SK-N-SH treated with all-trans-retinoic acid at 6 μM for 48 hours (cell line): ENCODE results near the gene CALCB.

Experiments used
- ATAC-seq: fragments of 200-7000 bp; cut with Tn5 transposase; 3 replicates; pipeline ENCODE4 v1.9.1; 2020; ENCODE audit warnings: mild to moderate bottlenecking, moderate library complexity
- ARNTL ChIP-seq: fragments of 450-650 bp; formaldehyde crosslinking; IDR thresholded peaks from 2 replicates; pipeline ENCODE4 v1.5.0; 2020; ENCODE audit warnings: low read depth, mild to moderate bottlenecking, moderate library complexity, borderline replicate concordance
- BACH2 ChIP-seq: fragments of 250-450 bp; sonication (Bioruptor Pico); IDR thresholded peaks from 2 replicates; pipeline ENCODE4 v1.9.0; 2021; ENCODE audit warnings: mild to moderate bottlenecking, borderline replicate concordance
- CSDC2 ChIP-seq: fragments of 250-450 bp; sonication (Bioruptor Pico); IDR thresholded peaks from 2 replicates; pipeline ENCODE4 v1.5.0; 2020; ENCODE audit warnings: mild to moderate bottlenecking, moderate library complexity
- GLIS3 ChIP-seq: fragments of 250-450 bp; sonication (Bioruptor Pico); IDR thresholded peaks from 2 replicates; pipeline ENCODE4 v1.5.0; 2020; ENCODE audit warnings: mild to moderate bottlenecking, moderate library complexity
- ISL1 ChIP-seq: fragments of 250-450 bp; sonication (Bioruptor Pico); IDR thresholded peaks from 2 replicates; pipeline ENCODE4 v2.1.2; 2022; ENCODE audit warnings: mild to moderate bottlenecking, moderate library complexity
- OSR1 ChIP-seq: fragments of 250-450 bp; sonication (Bioruptor Pico); IDR thresholded peaks from 2 replicates; pipeline ENCODE4 v1.8.0; 2022; ENCODE audit warnings: moderate library complexity, mild to moderate bottlenecking, inconsistent platforms
- POU6F1 ChIP-seq: fragments of 250-450 bp; sonication (Bioruptor Pico); IDR thresholded peaks from 2 replicates; pipeline ENCODE4 v1.8.0; 2021; ENCODE audit warnings: low read depth, mild to moderate bottlenecking, moderate library complexity, borderline replicate concordance
- RARB ChIP-seq: fragments of 250-450 bp; sonication (Bioruptor Pico); IDR thresholded peaks from 2 replicates; pipeline ENCODE4 v1.8.0; 2021; ENCODE audit warnings: mild to moderate bottlenecking, moderate library complexity
- SNAI2 ChIP-seq: fragments of 250-450 bp; sonication (Bioruptor Pico); IDR thresholded peaks from 2 replicates; pipeline ENCODE4 v1.5.0; 2020; ENCODE audit warnings: mild to moderate bottlenecking, moderate library complexity
- TCF4 ChIP-seq: fragments of 250-450 bp; sonication (Bioruptor Pico); IDR thresholded peaks from 2 replicates; pipeline ENCODE4 v1.8.0; 2021; ENCODE audit warnings: mild to moderate bottlenecking, moderate library complexity, borderline replicate concordance
- TSHZ2 ChIP-seq: fragments of 250-450 bp; sonication (Bioruptor Pico); IDR thresholded peaks from 2 replicates; pipeline ENCODE4 v1.5.0; 2020; ENCODE audit warnings: mild to moderate bottlenecking, moderate library complexity
- ZC3H10 ChIP-seq: fragments of 250-450 bp; sonication (Bioruptor Pico); IDR thresholded peaks from 2 replicates; pipeline ENCODE4 v1.5.1; 2021; ENCODE audit warnings: mild to moderate bottlenecking, moderate library complexity
- ZFP3 ChIP-seq: fragments of 250-450 bp; sonication (Bioruptor Pico); IDR thresholded peaks from 2 replicates; pipeline ENCODE4 v1.5.0; 2020; ENCODE audit warnings: mild to moderate bottlenecking, moderate library complexity
- ZFP30 ChIP-seq: fragments of 450-650 bp; formaldehyde crosslinking; IDR thresholded peaks from 2 replicates; pipeline ENCODE4 v1.5.0; 2022; ENCODE audit warnings: mild to moderate bottlenecking, moderate library complexity
- ZNF565 ChIP-seq: fragments of 450-650 bp; formaldehyde crosslinking; conservative IDR thresholded peaks from 2 replicates; pipeline ENCODE4 v1.5.0; 2020; ENCODE audit warnings: low read depth, mild to moderate bottlenecking, moderate library complexity
- ZNF70 ChIP-seq: fragments of 450-650 bp; formaldehyde crosslinking; IDR thresholded peaks from 2 replicates; pipeline ENCODE4 v1.5.0; 2020; ENCODE audit warnings: mild to moderate bottlenecking, moderate library complexity
- ZNF8 ChIP-seq: fragments of 450-650 bp; formaldehyde crosslinking; IDR thresholded peaks from 2 replicates; pipeline ENCODE4 v1.5.0; 2020; ENCODE audit warnings: mild to moderate bottlenecking, moderate library complexity
- TF ChIP-seq, protein P1 (sequence below): fragments of 250-450 bp; sonication (Bioruptor Pico); IDR thresholded peaks from 2 replicates; pipeline ENCODE4 v1.8.0; 2020; ENCODE audit warnings: mild to moderate bottlenecking, moderate library complexity, borderline replicate concordance
- TF ChIP-seq, protein P2 (sequence below): fragments of 250-450 bp; sonication (Bioruptor Pico); IDR thresholded peaks from 2 replicates; pipeline ENCODE4 v1.5.1; 2021; ENCODE audit warnings: mild to moderate bottlenecking, moderate library complexity
- TF ChIP-seq, protein P3 (sequence below): fragments of 250-450 bp; sonication (Bioruptor Pico); IDR thresholded peaks from 2 replicates; pipeline ENCODE4 v1.5.1; 2020; ENCODE audit warnings: low read depth, mild to moderate bottlenecking, moderate library complexity

The CALCB gene

GRCh38 chr11:15091625-15092024 lies 18.2 kb downstream of the CALCB start:
- TF ChIP-seq OSR1 (CRISPR knock-in tag) (no peak), RARB (CRISPR knock-in tag) (no peak), ZNF565 (CRISPR knock-in tag) (no peak), ZFP30 (CRISPR knock-in tag) (no peak), ZFP3 (no peak), TSHZ2 (no peak), ZNF70 (CRISPR knock-in tag) (no peak), ISL1 (CRISPR knock-in tag) (no peak), CSDC2 (CRISPR knock-in tag) (no peak), ZC3H10 (CRISPR knock-in tag) (no peak), BACH2 (CRISPR knock-in tag) (no peak), ARNTL (CRISPR knock-in tag) (no peak), SNAI2 (no peak), GLIS3 (no peak), POU6F1 (CRISPR knock-in tag) (no peak)
- TF ChIP-seq, protein P1, sequence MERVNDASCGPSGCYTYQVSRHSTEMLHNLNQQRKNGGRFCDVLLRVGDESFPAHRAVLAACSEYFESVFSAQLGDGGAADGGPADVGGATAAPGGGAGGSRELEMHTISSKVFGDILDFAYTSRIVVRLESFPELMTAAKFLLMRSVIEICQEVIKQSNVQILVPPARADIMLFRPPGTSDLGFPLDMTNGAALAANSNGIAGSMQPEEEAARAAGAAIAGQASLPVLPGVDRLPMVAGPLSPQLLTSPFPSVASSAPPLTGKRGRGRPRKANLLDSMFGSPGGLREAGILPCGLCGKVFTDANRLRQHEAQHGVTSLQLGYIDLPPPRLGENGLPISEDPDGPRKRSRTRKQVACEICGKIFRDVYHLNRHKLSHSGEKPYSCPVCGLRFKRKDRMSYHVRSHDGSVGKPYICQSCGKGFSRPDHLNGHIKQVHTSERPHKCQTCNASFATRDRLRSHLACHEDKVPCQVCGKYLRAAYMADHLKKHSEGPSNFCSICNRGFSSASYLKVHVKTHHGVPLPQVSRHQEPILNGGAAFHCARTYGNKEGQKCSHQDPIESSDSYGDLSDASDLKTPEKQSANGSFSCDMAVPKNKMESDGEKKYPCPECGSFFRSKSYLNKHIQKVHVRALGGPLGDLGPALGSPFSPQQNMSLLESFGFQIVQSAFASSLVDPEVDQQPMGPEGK (CRISPR knock-in tag) = no peak
- TF ChIP-seq, protein P2, sequence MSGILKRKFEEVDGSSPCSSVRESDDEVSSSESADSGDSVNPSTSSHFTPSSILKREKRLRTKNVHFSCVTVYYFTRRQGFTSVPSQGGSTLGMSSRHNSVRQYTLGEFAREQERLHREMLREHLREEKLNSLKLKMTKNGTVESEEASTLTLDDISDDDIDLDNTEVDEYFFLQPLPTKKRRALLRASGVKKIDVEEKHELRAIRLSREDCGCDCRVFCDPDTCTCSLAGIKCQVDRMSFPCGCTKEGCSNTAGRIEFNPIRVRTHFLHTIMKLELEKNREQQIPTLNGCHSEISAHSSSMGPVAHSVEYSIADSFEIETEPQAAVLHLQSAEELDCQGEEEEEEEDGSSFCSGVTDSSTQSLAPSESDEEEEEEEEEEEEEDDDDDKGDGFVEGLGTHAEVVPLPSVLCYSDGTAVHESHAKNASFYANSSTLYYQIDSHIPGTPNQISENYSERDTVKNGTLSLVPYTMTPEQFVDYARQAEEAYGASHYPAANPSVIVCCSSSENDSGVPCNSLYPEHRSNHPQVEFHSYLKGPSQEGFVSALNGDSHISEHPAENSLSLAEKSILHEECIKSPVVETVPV (CRISPR knock-in tag) = no peak
- TF ChIP-seq, protein P3, sequence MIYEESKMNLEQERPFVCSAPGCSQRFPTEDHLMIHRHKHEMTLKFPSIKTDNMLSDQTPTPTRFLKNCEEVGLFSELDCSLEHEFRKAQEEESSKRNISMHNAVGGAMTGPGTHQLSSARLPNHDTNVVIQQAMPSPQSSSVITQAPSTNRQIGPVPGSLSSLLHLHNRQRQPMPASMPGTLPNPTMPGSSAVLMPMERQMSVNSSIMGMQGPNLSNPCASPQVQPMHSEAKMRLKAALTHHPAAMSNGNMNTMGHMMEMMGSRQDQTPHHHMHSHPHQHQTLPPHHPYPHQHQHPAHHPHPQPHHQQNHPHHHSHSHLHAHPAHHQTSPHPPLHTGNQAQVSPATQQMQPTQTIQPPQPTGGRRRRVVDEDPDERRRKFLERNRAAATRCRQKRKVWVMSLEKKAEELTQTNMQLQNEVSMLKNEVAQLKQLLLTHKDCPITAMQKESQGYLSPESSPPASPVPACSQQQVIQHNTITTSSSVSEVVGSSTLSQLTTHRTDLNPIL (CRISPR knock-in tag) = no peak
- no peak for ATAC-seq

DNA sequence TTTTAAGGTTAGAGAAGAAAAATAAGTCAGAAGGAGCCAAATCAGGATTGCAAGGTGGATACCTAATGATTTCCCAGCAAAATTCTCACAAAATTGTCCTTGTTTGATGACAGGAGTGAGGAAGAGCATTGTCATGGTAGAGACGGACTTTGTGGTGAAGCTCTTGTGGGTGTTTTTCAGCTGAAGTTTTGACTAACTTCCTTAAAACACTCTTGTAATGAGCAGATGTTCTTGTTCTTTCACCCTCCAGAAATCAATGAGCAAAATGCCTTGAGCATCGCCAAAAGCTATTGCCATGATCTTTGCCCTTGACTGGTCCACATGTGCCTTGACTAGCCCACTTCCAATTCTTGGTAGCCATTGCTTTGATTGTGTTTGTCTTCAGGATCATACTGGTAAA lies 20.0 kb downstream of the CALCB start:
- TF ChIP-seq TSHZ2 (no peak), GLIS3 (no peak), TCF4 (CRISPR knock-in tag) (no peak), ZNF8 (CRISPR knock-in tag) (no peak), BACH2 (CRISPR knock-in tag) (no peak), ZNF565 (CRISPR knock-in tag) (no peak), ZNF70 (CRISPR knock-in tag) (no peak), CSDC2 (CRISPR knock-in tag) (no peak), RARB (CRISPR knock-in tag) (no peak), ZFP30 (CRISPR knock-in tag) (no peak), SNAI2 (no peak), OSR1 (CRISPR knock-in tag) (no peak)
- TF ChIP-seq, protein P3 (CRISPR knock-in tag) = no peak
- TF ChIP-seq, protein P1 (CRISPR knock-in tag) = no peak
- ATAC-seq = no peak
